Gastroesophageal sphincter (tissue), 3 donors: ENCODE measurements around the gene TBR1.

Experiments used
- POLR2A ChIP-seq, 2 donors: fragments of 450-650 bp; IDR thresholded peaks; one replicate each; pipeline ENCODE4 v1.6.1; 2017; ENCODE audit warnings: antibody characterized with exemption in 2 of 2, mild to moderate bottlenecking in 2 of 2, moderate library complexity in 1 of 2
- POLR2AphosphoS5 ChIP-seq: sonication (generic); formaldehyde crosslinking; IDR thresholded peaks from one replicate; pipeline ENCODE4 v1.6.1; 2017; ENCODE audit warnings: antibody characterized with exemption
- TF ChIP-seq, protein P1 (sequence below), 4 experiments: fragments of 200-600 bp in 2 of 4; fragments of 450-650 bp in 2 of 4; sonication (generic) in 1 of 4; IDR thresholded peaks; one replicate each; pipeline ENCODE4 v1.5.1; 2017 to 2019; ENCODE audit warnings: antibody characterized with exemption in 4 of 4, mild to moderate bottlenecking in 2 of 4, moderate library complexity in 2 of 4

DNA sequence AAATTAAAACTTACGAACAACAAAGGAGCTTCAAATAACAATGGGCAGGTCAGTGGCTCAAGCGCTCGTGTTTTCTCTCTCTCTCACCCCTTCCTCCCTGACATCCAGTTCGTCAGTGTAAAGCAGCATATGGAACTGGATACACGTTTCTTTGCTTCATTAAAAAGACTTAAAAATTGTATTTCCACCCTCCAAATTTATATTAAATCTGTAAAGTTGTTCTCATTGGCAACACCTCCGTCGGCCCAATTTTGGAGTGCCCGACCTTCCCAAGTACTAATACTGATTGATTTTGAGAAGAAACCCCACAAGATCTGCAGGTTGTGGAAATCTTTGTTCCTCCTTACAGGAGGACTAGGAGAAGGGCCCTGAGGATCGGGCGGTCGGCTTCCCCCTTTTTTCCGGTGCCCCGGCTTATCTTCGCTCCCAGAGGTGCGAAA lies 2.2 kb downstream of the TBR1 start:
- no peak for TF ChIP-seq POLR2A (IDR thresholded peaks at IDR 0.05)
- TF ChIP-seq, protein P1, sequence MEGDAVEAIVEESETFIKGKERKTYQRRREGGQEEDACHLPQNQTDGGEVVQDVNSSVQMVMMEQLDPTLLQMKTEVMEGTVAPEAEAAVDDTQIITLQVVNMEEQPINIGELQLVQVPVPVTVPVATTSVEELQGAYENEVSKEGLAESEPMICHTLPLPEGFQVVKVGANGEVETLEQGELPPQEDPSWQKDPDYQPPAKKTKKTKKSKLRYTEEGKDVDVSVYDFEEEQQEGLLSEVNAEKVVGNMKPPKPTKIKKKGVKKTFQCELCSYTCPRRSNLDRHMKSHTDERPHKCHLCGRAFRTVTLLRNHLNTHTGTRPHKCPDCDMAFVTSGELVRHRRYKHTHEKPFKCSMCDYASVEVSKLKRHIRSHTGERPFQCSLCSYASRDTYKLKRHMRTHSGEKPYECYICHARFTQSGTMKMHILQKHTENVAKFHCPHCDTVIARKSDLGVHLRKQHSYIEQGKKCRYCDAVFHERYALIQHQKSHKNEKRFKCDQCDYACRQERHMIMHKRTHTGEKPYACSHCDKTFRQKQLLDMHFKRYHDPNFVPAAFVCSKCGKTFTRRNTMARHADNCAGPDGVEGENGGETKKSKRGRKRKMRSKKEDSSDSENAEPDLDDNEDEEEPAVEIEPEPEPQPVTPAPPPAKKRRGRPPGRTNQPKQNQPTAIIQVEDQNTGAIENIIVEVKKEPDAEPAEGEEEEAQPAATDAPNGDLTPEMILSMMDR (IDR thresholded peaks at IDR 0.05), result no peak
- no peak for TF ChIP-seq POLR2AphosphoS5
